Measurements from ENCODE around the gene FOXF2.

DNA sequence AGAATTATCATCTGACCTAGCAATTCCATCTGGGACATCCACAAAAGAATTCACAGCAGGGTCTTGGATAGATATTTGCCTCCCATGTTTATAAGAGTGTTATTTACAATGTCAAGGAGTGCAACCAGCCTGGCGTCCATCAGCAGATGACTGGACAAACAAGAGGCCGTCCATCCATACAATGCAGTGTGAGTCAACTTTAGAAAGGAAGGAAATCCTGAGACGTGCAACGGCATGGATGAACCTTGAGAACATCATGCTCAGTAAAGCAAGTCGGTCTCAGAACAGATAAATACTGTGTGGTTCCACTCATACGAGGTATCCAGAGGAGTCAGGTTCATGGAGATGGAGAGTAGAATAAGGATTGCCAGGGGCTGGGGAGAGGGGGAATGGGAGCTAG, 46.4 kb downstream of the FOXF2 start:
- TF ChIP-seq HDGF (IDR thresholded peaks at IDR 0.05; ENCODE audit: borderline replicate concordance) (no peak), ELF4 (IDR thresholded peaks at IDR 0.05) (no peak), SP1 (IDR thresholded peaks at IDR 0.05) (no peak), FOXA1 (IDR thresholded peaks at IDR 0.05) (no peak)
